ENCODE measurements around the gene FAM151B.
"Not testable (repeated sequence)": the region's sequence is repeated elsewhere in the genome, so short reads cannot be mapped to it uniquely, and the experiment has no call there.

Gene FAM151B

GRCh38 chr5:80504833-80505232, 16.9 kb downstream of the FAM151B start:
- no peak for DNase-seq

GRCh38 chr5:80507663-80508062, 19.8 kb downstream of the FAM151B start:
- DNase-seq = no peak

DNA sequence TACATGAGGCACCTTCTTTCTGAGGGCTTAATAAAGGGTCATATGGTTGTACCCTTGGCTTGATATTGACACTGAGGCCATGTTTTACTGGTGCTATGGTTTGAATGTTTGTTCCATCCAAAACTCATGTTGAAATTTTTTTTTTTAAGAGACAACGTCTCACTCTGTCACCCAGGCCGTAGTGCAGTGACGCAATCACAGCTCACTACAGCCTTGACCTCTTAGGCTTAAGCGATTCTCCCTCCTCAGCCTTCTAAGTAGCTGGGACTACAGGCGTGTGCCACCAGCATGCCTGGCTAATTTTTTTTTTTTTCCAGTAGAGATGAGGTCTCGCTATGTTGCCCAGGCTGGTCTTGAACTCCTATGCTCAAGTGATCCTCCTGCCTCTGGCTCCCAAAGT, 20.9 kb downstream of the FAM151B start:
- no peak for DNase-seq

GRCh38 chr5:80509362-80509761, 21.5 kb downstream of the FAM151B start:
- no peak for DNase-seq

GRCh38 chr5:80516826-80517225, 28.9 kb downstream of the FAM151B start:
- DNase-seq = no peak

DNA sequence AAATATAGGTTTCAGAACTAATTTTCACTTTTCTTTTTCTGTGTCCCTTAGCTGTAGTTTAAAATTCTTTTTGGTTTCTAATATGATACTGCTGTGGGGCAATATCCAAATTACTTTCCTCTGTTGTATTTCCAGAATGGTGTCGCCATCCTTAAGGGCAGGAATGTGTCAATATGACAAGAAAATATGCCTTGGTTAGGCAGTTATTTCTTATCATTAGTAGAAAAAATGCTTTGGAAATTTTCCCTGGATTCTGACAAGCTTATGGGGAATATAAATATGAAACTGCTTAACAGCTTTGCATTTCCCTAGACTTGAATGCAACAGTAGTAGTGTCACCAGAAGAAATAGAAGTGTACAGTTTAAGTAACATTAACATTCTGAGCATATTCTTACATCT, 52.8 kb downstream of the FAM151B start:
- no peak for DNase-seq

GRCh38 chr5:80541392-80541791, 53.5 kb downstream of the FAM151B start:
- DNase-seq = no peak

GRCh38 chr5:80554646-80555045, 66.7 kb downstream of the FAM151B start:
- DNase-seq = no peak

DNA sequence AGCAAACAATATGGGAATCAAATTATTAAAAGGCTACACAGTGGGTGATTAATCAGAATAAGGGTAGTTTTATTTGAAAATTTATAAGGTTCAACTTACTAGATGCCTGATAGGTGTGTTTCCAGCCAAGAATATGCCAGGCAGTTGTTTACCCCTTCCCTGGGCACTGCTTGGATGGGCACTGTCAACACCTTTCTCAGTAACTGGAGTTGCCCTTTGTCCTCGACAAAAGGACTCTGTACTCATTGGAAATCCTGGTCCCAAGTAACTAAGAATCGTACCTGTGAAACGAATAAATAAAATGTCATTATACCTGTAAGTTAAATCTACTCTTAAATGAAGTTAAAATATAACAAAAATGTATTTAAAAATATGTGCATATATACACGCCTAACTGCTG, 67.2 kb downstream of the FAM151B start:
- DNase-seq = no peak

DNA sequence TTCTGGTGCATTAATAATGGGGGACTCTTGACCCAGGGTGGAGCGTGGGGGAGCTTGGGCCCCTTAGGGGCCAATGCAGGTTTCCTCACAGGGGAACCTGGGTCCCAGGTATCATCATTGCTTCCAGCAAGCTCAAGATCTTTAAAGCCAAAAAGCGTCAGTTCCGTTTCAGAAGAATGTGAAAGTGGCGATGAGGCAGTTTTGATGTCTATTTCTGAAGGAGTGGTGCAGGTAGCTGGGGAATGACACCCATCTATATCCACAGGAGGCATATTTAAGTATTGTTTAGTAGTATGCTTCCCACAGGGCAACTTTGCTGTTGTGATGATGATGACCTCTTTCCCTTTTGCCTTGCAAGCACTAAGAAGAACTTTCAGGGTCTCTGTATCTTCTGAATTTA, 71.3 kb downstream of the FAM151B start:
- no peak for DNase-seq

DNA sequence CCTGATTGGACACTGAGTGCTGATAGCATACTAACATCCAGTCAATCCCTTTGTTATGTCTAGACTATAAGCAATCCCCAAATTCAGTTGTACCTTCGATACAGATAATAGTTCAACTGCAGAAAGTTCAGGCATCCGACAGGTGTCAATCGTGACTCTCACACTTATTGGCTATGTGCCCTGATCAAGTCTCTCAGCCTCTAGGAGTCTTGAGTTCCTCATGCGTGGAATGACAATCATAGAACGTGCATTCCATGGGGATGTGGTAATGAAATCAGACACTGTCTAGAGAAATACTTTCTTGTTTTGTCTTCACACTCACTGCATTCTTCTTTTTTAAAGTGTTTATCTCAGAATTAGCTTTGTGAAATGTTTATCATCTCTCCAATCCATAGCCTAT, 77.4 kb downstream of the FAM151B start:
- no peak for DNase-seq

- no peak for DNase-seq
Measured at GRCh38 chr5:80566711-80567259, 78.9 kb downstream of the FAM151B start.

DNA sequence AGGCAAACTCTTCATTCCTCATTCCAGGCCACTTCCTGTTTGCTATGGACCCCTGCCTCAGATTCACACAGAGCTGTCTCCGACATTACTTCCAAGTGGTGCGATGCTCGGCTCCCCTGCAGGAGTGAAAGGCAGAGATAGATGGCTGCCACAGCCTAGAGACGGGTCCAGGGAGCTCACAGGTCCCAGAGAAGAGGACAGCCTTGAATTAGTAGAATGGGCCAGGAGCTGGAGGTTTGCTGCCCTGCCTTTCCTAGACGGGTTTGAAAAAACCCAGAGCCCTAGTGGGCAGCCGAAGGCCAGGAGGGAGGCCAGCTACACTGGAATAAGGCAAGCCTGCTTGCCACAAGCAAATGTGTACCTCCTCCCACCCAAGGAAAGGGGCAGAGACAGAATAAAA, 80.4 kb downstream of the FAM151B start:
- DNase-seq = no peak

DNA sequence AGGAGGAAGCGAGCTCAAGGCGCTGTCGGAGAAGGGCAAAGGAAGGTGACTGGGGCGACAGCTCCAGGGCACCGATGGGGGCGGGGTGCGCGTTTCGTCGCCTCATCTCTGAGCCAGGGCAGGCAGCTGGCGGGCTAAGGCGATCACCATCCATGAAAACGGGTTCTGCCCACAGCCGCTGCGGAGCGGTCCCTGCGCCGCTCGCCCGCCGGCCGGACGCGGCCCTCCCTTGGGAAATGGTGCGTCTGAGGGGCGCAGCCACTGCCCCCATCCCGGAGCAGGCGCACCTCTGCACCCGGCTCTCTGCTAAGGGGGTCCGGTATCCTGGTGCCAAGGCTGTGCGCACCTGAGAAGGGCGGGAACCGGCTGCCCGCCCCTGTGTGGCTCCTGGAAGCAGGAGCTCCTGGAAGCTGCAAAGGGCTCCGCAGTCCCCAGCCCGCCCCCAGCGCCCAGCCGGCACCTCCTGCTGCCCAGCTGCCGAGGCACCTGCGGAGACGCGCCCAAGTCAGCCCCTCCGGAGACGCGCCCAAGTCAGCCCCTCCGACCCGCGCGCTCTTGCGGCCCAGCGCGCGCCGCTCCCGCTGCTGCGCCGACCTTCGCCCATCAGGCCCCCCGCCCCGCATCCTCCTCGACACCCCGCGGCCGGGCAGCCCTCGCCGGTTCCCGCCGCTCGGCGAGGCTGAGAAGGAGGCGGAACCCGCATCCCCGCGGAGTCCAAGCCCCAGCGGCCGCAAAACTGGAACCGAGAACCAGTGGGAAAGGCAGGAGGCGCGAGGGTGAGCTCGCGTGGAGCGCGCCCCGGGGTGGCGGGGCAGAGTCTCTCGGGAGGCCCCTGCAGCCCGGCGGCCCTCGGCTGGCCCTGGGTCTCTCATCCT, 81.4 kb downstream of the FAM151B start:
- no peak for DNase-seq

- no peak for DNase-seq
Measured at GRCh38 chr5:80569961-80570786, 82.3 kb downstream of the FAM151B start, which contains the start of gene ANKRD34B. ANKRD34B (minus strand) TSS chr5:80570280; CDS start chr5:80560019, 10,261 bp downstream.

DNA sequence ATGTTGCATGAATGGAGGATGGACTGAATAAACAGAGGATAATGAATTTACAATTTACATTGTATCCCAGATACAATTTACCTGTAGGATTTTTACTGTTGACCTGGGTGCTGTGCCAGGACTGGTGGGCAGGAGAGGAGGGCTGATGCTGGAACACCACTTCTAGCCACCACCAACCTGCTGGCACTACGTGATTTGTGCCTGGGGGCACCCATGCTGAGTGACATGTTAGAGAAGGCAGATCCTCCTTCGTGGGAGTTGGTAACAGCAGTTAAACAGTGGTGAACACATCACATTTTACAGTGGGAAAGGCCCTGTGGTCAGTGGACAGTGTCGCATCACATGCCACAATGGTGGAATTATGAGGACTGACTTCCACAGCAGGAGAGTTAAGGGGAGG, 85.2 kb downstream of the FAM151B start:
- no peak for DNase-seq

DNA sequence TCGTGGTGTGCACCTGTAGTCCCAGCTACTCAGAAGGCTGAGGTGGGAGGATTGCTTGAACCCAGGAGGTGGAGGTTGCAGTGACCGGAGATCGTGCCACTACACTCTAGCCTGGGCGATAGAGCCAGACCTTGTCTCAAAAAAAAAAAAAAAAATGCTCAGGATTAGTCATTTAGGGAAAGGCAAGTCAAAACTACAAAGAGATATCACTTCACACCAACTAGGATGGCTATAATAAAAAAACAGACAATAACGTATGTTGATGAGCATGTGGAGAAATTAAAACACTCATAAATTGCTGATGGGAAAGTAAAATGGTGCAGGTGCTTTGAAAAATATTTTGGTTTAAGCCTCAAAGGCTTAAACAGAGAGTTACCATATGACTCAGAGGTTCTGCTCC, 88.5 kb downstream of the FAM151B start:
- DNase-seq = no peak

DNA sequence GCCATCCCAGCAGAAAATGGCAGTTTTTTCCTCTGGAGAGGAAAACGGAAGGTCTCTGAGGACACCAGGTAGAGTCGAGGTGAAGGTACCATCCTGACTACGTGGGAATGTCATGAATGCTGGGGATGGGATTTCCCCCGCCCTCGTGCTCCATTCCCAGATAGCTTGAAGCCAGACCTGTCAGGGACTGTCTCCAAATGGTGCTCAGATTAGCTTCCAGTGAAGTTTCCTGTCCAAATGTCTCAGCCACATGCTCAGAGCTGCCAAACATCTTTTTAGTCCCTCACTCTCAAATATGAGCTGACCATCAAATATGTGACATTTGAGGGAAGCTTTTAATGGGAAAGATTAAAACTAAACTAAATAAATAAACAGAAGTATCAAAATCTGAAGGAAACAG, 89.8 kb downstream of the FAM151B start:
- no peak for DNase-seq

GRCh38 chr5:80579050-80579449, 91.2 kb downstream of the FAM151B start:
- no peak for DNase-seq

DNA sequence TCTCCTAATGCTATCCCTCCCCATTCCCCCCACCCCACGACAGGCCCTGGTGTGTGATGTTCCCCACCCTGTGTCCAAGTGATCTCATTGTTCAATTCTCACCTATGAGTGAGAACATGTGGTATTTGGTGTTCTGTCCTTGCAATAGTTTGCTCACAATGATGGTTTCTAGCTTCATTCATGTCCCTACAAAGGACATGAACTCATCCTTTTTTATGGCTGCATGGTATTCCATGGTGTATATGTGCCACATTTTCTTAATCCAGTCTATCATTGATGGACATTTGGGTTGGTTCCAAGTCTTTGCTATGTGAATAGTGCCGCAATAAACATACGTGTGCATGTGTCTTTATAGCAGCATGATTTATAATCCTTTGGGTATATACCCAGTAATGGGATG, 92.4 kb downstream of the FAM151B start:
- DNase-seq = not testable (repeated sequence)

GRCh38 chr5:80584770-80585169, 96.9 kb downstream of the FAM151B start:
- DNase-seq = no peak

DNA sequence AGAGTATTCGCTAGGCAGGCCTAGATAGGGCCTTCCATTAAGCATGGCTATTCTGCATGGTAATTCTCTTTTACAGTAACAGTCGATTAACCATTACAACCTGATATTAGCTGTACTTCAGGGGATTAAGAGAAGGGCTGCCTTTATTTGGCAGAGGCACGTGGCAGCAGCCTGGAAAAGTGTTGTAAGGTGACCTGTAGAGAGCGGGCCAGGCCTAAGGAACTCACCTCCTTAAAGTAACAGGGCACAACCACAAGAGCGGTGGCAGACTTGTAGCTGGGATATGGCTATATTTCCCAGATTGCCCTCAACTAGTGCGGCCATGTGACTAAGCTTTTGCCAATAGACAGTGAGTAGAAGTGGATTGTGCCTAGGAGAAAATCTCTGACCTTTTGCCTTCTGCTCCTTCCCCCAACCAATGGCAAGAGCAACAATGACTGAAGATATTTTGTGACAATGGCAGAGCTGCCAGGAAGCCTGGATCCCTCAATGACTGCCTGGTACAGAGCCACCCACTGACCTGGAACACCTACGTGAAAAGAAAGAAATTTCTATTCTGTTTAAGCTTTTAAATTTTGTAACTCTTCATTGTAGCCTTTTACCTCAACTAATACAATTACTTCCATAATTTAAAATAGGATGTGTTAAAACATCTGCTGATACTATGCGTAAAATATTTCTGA, 101.1 kb downstream of the FAM151B start:
- no peak for DNase-seq

GRCh38 chr5:80590766-80591165, 102.9 kb downstream of the FAM151B start:
- DNase-seq = no peak
